Endometrial microvascular endothelial cells (primary cell): ENCODE measurements around the gene FOXN1. TPM values are rescaled to one million over a fixed set of nuclear protein-coding genes. Genes with fewer than 3 reads are reported as not detected.

Source experiments
- in situ Hi-C: cut with HindIII; loops from 2 replicates; pipeline ENCODE4 v1.10.0; 2017; ENCODE audit warnings: low sequenced_read_pairs, low pct_unique_long_range_greater_than_20kb; ENCODE audit errors: inconsistent ontology term
- total RNA-seq: library from RNA; depleted of rRNA; stranded (reverse); fragments of >200 nt; gene quantifications from one replicate; pipeline ENCODE4 v1.2.3, GENCODE V29; 2015; ENCODE audit errors: inconsistent ontology term

Gene FOXN1
- total RNA-seq, 1 donor from 2014 or later = not detected

GRCh38 chr17:28494445-28495188, 11.5 kb upstream of the FOXN1 start:
- in situ Hi-C loops = no loop called here

GRCh38 chr17:28495635-28496034, 10.5 kb upstream of the FOXN1 start:
- in situ Hi-C loops = no loop called here

DNA sequence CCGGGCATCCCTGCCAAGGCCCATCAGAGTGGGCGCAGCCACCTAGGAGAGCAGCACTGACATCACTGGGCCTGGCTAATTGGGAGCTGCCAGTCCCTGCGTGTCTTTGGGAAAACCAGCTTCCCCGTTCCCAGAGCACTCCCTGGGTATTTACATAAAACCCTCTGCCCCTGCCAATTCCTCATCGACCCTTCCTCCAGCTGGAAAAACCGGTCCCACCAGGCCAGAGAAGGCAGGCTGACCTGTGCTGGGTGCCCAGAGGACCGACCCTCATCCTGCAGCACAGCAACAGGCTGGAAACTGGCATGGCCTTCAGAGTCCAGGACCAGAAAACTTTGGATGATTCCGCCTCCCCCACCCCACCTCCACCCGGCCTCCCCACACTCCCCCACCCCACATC, 8.2 kb upstream of the FOXN1 start:
- in situ Hi-C loops = no loop called here

- in situ Hi-C loops = no loop called here
Observed at GRCh38 chr17:28498652-28499363, 7.3 kb upstream of the FOXN1 start.

GRCh38 chr17:28499364-28499664, 6.8 kb upstream of the FOXN1 start:
- in situ Hi-C loops = no loop called here

DNA sequence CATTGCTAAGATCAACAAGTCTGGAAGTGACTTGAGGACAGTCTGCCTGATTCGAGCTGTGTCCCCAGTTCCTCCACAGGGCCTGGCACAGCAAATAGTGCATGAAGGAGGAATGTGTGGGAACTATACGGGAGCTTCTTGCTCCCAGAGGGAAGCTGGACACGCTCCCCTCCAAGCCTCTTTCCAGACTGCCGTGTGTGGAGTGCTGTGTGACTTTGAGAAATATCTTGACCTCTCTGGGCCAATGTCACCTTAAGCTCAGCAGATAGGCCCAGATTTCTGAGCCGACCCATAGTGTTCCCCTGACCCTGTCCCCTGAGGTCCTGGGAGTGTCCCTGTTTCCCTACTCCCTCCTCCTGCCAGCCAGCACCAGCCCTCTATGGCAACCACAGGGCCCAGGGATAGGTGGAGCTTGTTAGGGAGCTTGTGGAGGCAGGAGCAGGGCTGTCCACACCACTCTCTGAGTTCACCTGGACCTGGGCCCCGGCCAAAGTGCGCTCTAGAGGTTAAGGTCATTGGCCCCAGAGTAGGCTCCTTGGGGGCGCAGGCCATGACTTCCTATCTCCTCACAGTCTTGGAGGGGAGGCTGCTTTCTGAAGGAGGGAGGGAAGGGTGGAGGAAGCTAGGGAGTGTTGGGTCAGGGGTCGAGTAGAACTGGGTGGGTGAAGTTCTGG, 6.3 kb upstream of the FOXN1 start:
- in situ Hi-C loops = no loop called here

GRCh38 chr17:28500712-28501379, 5.3 kb upstream of the FOXN1 start:
- in situ Hi-C loops = no loop called here

- in situ Hi-C loops = no loop called here
Observed at GRCh38 chr17:28501421-28502284, 4.5 kb upstream of the FOXN1 start.

DNA sequence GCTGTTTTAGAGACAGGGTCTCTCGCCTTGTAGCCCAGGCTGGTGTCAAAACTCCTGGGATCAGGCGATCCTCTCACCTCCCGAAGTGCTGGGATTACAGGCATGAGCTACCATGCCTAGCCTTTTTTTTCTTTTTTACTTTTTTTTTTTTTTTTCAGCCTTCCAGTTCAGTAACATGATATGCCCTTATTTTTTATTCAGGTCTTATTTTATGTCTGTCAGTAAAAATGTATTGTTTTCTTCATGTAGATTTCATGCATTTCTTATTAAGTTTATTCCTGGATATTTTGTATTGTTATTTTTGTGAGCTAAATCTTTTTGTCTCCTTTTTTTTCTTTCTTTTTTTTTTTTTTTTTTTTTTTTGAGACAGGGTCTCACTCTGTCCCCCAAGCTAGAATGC, 2.7 kb upstream of the FOXN1 start:
- in situ Hi-C loops = no loop called here

DNA sequence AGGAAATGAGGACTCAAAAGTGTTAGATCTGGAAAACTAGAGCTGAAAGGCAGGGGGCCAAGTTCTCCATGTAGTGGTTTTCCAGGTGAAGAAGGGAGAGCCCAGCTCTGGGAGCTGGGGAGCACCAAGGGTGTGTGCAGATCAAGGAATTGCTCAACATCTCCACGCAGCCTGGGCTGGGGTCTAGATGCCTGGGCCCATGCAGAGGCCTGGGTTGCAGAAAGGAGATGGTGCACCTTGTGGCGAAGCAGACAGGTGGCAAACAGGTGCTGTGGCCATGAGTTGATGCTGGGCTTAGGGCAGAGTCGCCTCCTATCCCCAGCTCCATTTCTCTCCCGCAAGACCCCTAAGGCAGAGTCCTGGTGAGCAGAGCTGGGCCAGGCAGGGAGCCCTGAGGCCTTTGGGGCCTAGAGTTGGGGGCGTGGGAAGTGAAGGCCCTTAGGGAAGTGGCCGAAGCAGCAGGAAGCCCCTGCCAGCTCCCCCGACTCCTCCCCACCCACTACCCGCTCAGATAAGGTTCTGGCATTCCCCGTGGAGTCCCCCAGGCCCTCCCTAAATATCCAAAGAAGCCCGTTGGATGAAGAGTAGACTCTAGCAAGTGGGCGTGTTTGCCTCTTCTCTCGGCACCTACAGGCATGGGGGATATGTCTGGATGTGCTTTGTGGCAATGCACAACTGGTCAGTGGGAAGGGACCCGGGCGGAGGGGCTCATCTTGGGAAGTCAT, 777 bp downstream of the FOXN1 start:
- in situ Hi-C loops = no loop called here

GRCh38 chr17:28507567-28508203, 1.5 kb downstream of the FOXN1 start:
- in situ Hi-C loops = no loop called here

- in situ Hi-C loops = no loop called here
Observed at GRCh38 chr17:28508211-28508724, 2.1 kb downstream of the FOXN1 start.

DNA sequence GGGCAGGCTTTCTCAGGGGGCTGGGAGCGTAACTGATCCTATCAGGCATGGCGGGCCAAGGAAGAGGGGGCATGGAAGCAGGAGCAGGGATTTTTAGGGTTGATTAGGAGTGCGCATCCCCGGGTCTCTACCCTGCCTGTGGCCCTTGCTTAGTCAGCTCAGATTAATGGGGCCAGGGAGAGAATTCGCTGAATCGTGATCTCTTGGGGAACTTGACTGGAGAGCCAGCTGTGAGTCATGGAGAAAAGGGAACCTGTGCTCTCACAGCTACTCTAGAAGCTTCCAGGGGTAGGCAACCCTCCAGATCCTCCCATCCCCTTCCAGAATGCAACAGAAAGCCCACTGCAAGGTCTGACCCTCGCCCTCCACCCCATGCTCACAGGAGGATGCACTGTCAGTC, 3.6 kb downstream of the FOXN1 start:
- in situ Hi-C loops = no loop called here

DNA sequence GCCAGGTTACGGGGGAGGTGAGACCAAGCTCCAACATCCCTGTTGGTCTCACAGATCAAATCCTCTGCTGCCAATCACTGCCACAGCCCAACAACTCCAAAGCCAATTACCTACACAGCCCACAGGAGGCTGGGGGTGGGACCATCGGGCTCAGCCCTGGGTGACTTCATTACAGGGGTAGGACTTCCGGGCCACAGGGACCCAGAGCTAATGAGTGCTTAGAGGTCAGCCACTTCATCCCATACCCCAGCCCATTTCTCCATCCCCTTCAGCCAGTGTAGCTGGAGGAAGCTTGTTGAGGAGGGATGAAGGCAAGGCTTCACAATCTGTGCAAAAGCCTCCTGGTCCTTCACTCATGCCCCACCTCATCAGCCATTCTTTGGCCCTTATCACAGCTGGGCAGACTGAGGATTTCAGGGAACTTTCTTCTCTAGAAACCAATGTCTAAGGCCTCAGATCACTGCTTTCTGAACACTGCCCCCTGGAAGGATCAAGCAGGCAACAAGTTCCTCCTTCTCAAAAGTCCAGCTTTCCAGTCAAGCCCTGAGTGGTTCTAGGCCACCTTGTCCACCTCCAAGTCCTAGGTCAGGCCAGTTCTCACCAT, 5.8 kb downstream of the FOXN1 start:
- in situ Hi-C loops = no loop called here

DNA sequence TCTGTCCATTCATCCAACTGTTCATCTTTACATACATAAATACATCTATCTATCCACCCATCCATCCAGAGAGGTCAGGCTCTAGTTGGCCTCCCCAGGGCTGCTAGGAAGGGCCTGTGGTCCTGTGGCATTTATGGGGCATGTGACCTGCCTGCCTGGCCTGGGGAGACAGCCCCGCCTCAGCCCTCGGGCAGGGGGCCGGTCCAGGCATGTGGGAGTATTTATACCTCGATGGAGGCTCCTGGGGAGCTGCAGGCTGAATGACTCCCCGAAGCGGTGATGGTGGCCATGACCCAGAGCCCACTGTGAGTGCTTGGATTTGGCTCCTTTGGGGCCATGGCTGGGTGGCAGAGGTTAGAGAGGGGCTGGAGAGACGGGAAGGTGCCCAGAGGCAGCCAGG, 7.3 kb downstream of the FOXN1 start:
- in situ Hi-C loops = no loop called here

- in situ Hi-C loops = no loop called here
Observed at GRCh38 chr17:28514561-28515002, 8.4 kb downstream of the FOXN1 start.

DNA sequence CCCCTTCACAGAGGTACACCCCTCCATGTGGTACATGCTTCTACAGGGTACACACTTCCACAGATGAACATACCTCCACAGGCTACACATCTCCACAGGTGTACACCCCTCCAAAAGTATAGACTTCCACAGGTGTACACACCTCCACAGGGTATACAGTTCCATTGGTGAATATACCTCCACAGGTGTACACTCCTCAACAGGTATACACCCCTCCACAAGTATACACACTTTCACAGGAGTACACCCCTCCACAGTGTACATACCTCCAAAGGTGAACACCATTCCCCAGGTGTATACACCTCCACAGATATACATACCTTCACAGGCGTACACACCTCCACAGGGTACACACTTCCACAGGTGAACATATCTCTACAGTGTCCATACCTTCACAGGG, 9.4 kb downstream of the FOXN1 start:
- in situ Hi-C loops = no loop called here
